ENCODE results near the gene CD55.

Gene CD55, protein sequence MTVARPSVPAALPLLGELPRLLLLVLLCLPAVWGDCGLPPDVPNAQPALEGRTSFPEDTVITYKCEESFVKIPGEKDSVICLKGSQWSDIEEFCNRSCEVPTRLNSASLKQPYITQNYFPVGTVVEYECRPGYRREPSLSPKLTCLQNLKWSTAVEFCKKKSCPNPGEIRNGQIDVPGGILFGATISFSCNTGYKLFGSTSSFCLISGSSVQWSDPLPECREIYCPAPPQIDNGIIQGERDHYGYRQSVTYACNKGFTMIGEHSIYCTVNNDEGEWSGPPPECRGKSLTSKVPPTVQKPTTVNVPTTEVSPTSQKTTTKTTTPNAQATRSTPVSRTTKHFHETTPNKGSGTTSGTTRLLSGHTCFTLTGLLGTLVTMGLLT

DNA sequence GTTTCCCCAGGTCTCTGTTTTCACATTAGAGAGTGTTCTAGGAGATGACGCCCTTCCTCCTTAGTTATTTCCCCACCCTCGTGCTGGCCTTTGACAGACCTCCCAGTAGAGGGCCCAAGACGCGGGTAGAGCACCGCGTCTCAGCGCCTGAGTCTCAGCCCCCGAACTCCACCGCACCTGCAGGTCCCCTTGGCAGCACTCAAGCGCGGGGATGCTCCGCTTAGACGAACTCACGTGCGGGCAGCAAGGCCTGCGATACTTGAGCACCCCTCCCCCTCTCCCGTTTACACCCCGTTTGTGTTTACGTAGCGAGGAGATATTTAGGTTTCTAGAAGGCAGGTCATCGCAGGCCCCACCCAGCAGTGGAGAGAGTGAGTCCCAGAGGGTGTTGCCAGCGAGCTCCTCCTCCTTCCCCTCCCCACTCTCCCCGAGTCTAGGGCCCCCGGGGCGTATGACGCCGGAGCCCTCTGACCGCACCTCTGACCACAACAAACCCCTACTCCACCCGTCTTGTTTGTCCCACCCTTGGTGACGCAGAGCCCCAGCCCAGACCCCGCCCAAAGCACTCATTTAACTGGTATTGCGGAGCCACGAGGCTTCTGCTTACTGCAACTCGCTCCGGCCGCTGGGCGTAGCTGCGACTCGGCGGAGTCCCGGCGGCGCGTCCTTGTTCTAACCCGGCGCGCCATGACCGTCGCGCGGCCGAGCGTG lies at the start of gene CD55:
CD55 (plus strand) TSS at position 600 of the 711 bp plus-strand sequence; CDS start at position 688, 88 bp downstream.
- peak; percentile 93 for DNase-seq (ENCODE audit: low read depth in 2 of 2)

GRCh38 chr1:207274882-207275281 lies 46.6 kb upstream of the CD55 start:
- no peak for DNase-seq (ENCODE audit: low read depth in 2 of 2)

- no peak for DNase-seq (ENCODE audit: low read depth in 2 of 2)
Observed at GRCh38 chr1:207276465-207276864, 45.0 kb upstream of the CD55 start.

- DNase-seq (ENCODE audit: low read depth in 2 of 2) = no peak
Observed at GRCh38 chr1:207277241-207277640, 44.2 kb upstream of the CD55 start.

GRCh38 chr1:207279652-207280051 lies 41.8 kb upstream of the CD55 start:
- no peak for DNase-seq (ENCODE audit: low read depth in 2 of 2)

GRCh38 chr1:207280706-207281105 lies 40.8 kb upstream of the CD55 start:
- DNase-seq (ENCODE audit: low read depth in 2 of 2) = no peak

GRCh38 chr1:207282058-207282457 lies 39.4 kb upstream of the CD55 start:
- no peak for DNase-seq (ENCODE audit: low read depth in 2 of 2)

DNA sequence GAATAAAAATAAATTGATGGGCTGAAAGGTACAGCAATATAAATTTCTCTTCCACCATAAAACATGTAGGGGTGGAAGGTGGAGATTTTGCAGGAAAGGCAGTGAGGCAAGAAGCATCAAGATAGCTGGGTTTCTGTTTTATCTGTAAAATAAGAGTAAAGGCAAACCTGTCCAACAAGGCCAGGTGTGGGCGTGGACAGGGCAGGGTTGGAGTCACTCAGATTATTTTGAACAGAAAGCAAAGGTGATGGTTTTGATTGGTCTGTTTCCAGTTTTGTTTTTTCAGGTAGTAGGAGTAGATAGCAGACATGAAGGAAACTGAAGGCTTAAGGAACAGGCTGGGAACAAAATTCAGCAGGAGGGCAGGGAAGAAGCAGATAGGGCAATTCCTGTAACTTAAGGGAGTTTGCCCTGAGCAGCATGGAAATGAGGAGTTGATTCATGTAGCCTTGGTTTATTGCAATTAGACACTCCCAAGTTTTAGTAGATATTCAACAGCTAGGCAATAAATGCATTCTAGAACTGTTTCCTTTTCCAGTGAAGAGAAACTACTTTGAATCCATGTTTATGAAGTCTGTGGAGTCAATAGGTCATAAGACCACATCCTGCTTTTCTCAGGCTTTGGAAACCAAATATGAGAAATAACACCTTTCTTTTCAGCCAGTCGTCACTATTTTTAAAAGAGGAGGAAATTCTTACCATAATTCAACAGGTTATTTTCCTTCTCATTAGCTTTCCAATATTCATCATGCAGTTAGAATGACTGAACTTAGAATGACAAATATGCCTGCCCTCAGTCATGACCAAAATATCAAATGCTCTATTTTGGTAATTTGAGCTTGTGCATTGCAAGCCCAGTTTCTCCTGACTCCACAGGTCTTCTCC lies 38.7 kb upstream of the CD55 start:
- DNase-seq (ENCODE audit: low read depth in 2 of 2) = no peak

DNA sequence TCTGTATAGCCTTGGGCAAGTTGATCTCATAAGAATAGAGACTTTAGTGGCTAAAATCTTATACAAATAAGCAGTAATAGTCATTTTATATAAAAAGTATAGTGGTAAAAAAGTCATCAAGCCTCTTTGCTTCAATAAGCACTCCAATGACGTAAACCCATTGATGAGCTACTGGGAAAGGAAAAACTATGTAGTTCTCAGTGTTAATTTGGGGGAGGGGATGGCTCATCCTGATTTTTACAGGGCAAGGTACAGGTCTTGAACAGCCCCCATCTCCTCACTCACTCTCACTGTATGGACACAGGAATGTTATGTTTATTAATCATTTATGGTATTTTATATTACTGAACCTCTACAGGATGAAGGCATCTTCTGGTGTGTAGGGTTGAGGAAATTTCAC lies 38.1 kb upstream of the CD55 start:
- DNase-seq (ENCODE audit: low read depth in 2 of 2) = no peak

DNA sequence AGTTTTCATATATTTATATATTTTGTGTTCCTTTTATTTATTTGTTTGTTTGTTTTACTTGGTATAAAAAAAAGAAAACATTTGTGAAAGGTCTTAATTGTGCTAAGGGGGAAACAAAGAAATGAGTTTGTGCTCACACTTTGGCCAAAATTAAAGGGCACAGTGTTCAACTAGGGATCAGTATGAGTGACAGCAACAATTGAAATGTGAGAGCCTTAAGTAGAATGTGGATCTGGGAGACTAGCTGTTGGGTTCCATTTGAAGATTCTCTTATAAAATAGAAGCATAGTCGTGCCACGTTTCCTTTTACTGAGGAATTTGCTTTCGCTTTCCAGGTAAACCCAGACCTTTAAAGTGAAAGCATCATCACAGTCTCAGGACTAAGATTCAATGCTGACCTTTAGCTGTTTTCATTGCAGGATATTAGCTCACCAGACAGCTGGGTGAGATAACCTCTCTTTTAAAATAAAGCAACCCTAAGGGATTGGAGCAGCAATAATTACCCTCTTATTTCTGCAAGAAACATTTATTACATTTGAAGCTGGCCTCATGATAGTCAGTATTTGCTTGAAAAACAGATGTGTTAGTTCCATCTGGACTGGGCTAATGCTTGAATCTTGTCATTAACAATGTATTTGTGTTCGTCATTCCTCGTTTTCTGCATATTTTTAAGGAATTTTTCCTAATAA lies 37.1 kb upstream of the CD55 start:
- DNase-seq (ENCODE audit: low read depth in 2 of 2) = no peak

DNA sequence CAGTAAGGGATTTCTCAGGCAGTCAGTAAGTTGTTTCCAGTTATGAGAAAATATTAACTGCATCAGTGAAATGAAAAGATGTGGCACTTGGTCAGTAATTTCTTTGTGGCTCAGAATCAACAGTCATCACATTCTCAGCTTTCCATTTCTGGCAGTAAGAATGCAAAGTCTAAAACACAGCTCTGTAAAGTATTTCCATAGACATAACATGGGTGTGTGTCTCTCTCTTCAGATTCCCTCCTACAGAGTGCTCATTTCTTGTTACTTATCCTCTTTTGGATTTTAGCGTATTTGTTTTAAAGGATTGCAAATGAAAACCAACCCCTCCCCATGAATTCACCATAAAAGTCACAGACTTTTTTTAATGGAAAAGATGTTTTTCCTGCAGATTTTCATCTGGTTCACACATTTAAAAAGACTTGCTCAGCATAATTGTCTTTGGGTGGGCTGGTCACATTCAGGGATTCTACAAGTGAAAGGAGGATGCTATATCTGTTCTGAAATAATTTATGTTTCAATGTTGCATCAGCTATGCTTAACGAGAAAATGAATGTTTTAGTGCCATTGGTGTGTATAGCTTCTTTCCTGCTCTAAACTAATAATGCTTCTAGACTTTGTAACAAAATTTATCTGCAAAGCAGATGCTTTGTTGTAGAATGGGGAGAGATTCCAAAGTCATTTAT lies 34.6 kb upstream of the CD55 start:
- DNase-seq (ENCODE audit: low read depth in 2 of 2) = no peak

- DNase-seq (ENCODE audit: low read depth in 2 of 2) = no peak
Observed at GRCh38 chr1:207288315-207288714, 33.2 kb upstream of the CD55 start.

GRCh38 chr1:207289756-207290155 lies 31.7 kb upstream of the CD55 start:
- DNase-seq (ENCODE audit: low read depth in 2 of 2) = no peak

DNA sequence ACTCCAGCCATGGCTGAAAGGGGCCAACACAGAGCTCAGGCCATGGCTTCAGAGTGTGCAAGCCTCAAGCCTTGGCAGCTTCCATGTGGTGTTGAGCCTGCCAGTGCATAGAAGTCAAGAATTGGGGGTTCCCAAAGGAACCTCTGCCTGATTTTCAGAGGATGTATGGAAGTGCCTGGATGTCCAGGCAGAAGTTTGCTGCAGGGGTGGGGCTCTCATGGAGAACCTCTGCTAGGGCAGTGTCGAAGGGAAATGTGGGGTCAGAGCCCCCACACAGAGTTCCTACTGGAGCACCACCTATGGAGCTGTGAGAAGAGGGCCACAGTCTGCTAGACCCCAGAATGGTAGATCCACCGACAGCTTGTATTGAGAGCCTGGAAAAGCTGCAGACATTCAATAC lies 29.8 kb upstream of the CD55 start:
- DNase-seq (ENCODE audit: low read depth in 2 of 2) = no peak

GRCh38 chr1:207298186-207298585 lies 23.3 kb upstream of the CD55 start:
- no peak for DNase-seq (ENCODE audit: low read depth in 2 of 2)

DNA sequence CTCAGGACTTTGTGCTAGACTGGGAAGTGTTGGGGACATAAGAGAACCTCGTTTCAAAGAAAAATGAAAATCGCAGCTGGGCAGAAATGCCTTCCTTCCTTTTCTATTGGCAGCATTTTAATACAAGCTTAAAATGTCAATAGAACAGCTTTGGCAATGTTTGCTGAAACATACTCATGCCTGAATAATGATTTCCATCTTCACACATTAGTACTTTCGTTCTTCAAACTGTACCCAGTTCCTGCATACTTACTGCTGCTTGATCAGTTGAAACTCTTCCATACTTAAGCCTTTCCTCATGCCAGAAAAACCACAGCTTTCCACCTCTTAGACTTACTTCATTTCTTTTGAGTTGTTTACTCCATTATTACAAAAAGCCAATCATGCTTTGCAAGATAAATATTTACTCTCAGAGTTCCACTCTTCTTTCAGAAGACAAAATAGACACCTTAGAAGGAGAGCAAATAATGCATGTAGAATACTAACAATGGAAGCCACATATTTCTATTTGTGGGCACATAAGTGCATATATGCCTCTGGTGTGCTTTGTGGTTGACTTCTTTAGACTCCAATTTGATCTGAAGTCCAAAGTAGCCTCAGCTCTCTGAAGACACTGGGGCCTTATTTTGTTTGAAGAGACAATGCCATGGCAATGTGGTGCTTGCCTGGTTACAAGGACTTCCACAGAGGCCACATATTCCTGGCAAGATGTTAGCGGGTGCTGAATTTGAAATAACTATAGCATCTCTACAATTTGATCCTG lies 22.7 kb upstream of the CD55 start:
- DNase-seq (ENCODE audit: low read depth in 2 of 2) = no peak

- DNase-seq (ENCODE audit: low read depth in 2 of 2) = no peak
Observed at GRCh38 chr1:207300970-207301369, 20.5 kb upstream of the CD55 start.

- no peak for DNase-seq (ENCODE audit: low read depth in 2 of 2)
Observed at GRCh38 chr1:207302618-207303393, 18.7 kb upstream of the CD55 start.

DNA sequence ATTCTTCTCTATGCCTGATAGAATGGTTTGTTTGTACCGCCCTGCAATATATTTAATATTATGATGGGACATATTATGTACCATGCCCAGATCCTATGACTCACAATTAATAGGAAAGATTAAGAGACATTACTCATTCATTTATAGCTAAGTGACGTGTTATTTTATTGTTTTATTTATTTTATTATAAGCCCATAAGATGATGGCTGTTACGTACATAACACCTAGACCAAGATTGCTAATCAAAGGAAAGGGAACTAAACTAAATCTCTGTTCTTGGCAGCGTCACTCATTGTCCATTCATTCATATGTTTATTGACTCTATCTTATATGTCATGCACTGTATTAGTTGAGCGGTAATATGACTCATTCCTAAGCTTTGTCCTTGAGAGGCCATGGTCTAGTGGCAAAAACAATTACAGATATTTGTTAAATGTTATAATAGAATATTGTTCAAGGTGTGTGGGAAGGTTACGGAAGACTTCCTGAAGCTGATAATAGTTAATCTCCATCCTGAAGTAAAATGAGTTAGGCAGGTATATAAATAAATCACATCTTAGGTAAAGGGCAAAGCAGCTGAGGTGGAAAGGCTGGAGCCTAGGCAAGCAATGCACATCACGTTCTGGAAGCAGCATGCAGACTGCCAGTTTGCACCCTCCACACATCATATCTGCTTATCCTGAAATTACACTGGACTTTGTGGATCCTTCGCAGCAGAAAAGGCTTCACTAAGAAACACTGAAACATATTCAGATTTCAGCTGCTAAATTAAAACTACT lies 16.6 kb upstream of the CD55 start:
- DNase-seq (ENCODE audit: low read depth in 2 of 2) = no peak

Measured in activated CD4-positive, alpha-beta T cell treated with anti-CD3 and anti-CD28 coated beads for 24 hours (primary cell).